ENCODE measurements around the gene GPR151. TPM values are rescaled to one million over a fixed set of nuclear protein-coding genes. Genes with fewer than 3 reads are reported as not detected.

The GPR151 gene
- total RNA-seq (2014; rRNA removed; shearing (Covaris generic)) (not detected in 2 replicates), polyA plus RNA-seq (2016; fragmentation: Nextera tagmentation; extraction: Ambion mirVana) (not detected in 2 replicates)

DNA sequence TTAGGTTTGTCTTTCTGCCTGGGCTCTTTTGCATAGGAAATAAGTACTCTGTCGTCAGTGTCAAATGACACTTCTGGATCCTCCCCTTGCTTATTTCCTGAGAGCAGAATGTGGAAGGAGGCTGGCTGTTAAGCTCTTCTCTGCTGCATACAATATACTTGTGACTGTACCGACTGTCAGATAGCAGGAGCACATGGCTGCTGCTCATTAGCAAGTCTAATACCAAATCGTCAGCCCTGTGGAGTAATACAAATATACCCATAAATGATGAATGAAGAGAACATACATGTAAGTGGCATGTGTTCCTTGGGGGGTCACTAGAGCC, at the start of gene GPR151:
GPR151 (minus strand) TSS at position 40 of the 325 bp plus-strand sequence. CDS start 77 bp downstream, outside the sequence.
- no peak for DNase-seq
- Histone ChIP-seq H3K9me3 (ENCODE audit: low read depth) (no peaks in the 10 kb centered on the region), H3K27ac (no peak within 1 kb of the TSS), H3K4me2 (ENCODE audit: unreplicated experiment) (no peak within 1 kb of the TSS), H4K20me1 (ENCODE audit: insufficient read depth) (no peaks in the 10 kb centered on the region), H3K4me3 (no peak within 1 kb of the TSS), H3K27me3 (replicated peaks; ENCODE audit: insufficient read depth) (no peaks in the 10 kb centered on the region), H3K79me2 (ENCODE audit: insufficient read depth) (no peaks in the 10 kb centered on the region), H3K4me1 (ENCODE audit: insufficient read depth) (no peaks in the 10 kb centered on the region), H3K36me3 (ENCODE audit: low read depth) (peaks cover 17% of the 10 kb centered on the region), H3F3A (ENCODE audit: insufficient read depth) (peaks cover 13% of the 10 kb centered on the region; the same call in 1 of the 2 replicates), H3K9ac (no peak within 1 kb of the TSS), H3K9me2 (ENCODE audit: insufficient read depth) (no peaks in the 10 kb centered on the region), H2AFZ (no peak within 1 kb of the TSS)
- no peak for TF ChIP-seq EZH2phosphoT487 (IDR thresholded peaks at IDR 0.05; ENCODE audit: insufficient read depth, low read depth)
- no peak for TF ChIP-seq EZH2 (IDR thresholded peaks at IDR 0.05; ENCODE audit: insufficient read depth, poor library complexity, severe bottlenecking)
- in situ Hi-C loops (cut with MboI), result no loop called here
- 0 to 3% methylated on average over 3 of the region's 3 CpGs for WGBS, 2 experiments (ENCODE audit: low coverage in 1 of 2, low lambda C conversion rate in 2 of 2, missing lambda C conversion rate in 2 of 2)

DNA sequence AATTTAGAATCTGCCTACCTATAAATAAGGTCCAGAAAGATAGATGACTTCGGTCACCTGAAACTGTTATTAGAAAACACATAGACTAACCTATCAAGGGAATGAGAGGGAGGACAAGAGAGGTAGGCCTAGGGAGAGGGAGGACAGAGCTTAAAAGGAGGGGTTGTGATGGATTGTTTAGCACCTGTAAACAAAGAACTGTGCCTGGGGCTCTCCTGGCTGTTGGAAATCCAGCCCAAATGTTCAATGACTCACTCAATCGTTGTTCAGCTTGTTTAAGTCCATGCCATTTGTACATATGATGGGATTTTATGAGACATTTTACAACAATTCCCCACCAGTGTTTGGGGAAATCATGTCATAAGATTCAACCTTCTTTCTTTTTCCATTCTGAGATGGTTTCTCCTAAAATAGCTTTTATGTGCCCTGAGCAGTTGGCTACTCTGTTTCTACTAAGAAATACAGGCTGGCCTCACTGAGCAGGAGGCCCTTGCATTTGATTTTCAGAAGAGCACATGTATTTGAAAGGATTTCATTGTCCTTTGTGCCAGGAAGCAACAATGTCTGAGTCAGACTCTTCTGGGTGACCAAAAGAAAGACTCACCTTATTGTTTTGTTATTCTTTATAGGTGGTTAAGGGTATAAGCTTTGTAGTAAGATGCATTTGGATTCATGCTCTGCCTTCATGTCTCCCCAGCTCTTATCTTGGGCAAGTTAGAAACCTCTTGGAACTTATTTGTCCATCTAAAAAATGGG, 48.2 kb upstream of the GPR151 start:
- no peak for DNase-seq
- H4K20me1 ChIP-seq (ENCODE audit: insufficient read depth), result no peaks in the 10 kb centered on the region
- in situ Hi-C loops (cut with MboI), result no loop called here
- no peak overlapping the region for H3K4me3 ChIP-seq
- no peak overlapping the region for H3K9ac ChIP-seq
- no peak overlapping the region for H3K4me2 ChIP-seq (ENCODE audit: unreplicated experiment)
- H3K27ac ChIP-seq, result no peak overlapping the region
- TF ChIP-seq EZH2phosphoT487 (IDR thresholded peaks at IDR 0.05; ENCODE audit: insufficient read depth, low read depth) (no peak), EZH2 (IDR thresholded peaks at IDR 0.05; ENCODE audit: insufficient read depth, poor library complexity, severe bottlenecking) (no peak)
- peaks cover 9% of the 10 kb centered on the region; the same call in 1 of the 2 replicates for H3F3A ChIP-seq (ENCODE audit: insufficient read depth)
- H3K9me3 ChIP-seq (ENCODE audit: low read depth), result no peaks in the 10 kb centered on the region
- no peak overlapping the region for H2AFZ ChIP-seq
- H3K9me2 ChIP-seq (ENCODE audit: insufficient read depth), result no peaks in the 10 kb centered on the region
- WGBS, 2 experiments (ENCODE audit: low coverage in 1 of 2, low lambda C conversion rate in 2 of 2, missing lambda C conversion rate in 2 of 2), result 44% methylated on average over 2 of the region's 2 CpGs
- no peaks in the 10 kb centered on the region for H3K27me3 ChIP-seq (replicated peaks; ENCODE audit: insufficient read depth)
- no peaks in the 10 kb centered on the region for H3K36me3 ChIP-seq (ENCODE audit: low read depth)
- H3K79me2 ChIP-seq (ENCODE audit: insufficient read depth), result no peaks in the 10 kb centered on the region
- H3K4me1 ChIP-seq (ENCODE audit: insufficient read depth), result peaks cover 12% of the 10 kb centered on the region

DNA sequence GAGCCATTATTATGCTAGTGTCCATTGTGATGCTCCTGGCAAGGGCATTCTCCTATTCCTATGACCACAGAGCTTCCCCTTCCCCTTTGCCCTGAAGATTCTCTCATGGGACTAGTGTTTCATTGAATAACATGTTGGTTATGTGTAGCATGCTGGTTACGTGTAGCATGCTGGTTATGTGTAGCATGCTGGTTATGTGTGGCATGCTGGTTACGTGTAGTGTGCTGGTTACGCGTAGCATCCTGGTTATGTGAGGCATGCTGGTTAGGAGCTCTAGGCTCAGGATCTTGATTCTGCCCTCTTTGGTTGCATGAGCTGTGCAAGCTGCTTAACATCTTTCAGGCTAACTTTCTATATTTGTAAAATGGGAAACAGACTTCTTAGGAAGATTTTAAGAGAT, 46.5 kb upstream of the GPR151 start:
- H3K4me2 ChIP-seq (ENCODE audit: unreplicated experiment), result no peak overlapping the region
- DNase-seq, result no peak
- 79 to 82% methylated on average over 4 of the region's 4 CpGs for WGBS, 2 experiments (ENCODE audit: low coverage in 1 of 2, low lambda C conversion rate in 2 of 2, missing lambda C conversion rate in 2 of 2)

DNA sequence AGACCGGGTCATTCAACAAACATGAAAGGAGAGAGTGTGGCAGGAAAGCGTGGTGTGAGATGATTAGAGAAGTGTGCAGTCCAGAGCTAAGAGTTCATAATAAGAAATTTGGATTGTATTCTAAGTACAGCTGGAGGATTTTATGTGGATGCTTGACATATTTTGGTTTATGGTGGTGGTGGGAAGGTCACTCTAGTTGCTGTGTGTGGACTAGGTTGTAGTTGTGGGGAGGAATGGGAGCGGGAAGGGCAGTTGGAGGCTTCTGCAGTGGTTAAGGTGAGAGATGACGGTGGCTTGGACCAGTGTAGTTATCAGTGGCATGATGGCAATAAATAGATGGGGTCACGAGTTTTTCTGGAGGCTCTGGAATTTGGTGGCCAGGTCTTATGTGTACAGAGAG, 45.7 kb upstream of the GPR151 start:
- no peak for DNase-seq
- H3K4me3 ChIP-seq, result no peak overlapping the region
- H3F3A ChIP-seq (ENCODE audit: insufficient read depth), result peaks cover 9% of the 10 kb centered on the region; the same call in 1 of the 2 replicates
- H3K79me2 ChIP-seq (ENCODE audit: insufficient read depth), result no peaks in the 10 kb centered on the region
- H4K20me1 ChIP-seq (ENCODE audit: insufficient read depth), result no peaks in the 10 kb centered on the region
- no peak overlapping the region for H3K9ac ChIP-seq
- no peaks in the 10 kb centered on the region for H3K36me3 ChIP-seq (ENCODE audit: low read depth)
- TF ChIP-seq EZH2phosphoT487 (IDR thresholded peaks at IDR 0.05; ENCODE audit: insufficient read depth, low read depth), result no peak
- no peak for TF ChIP-seq EZH2 (IDR thresholded peaks at IDR 0.05; ENCODE audit: insufficient read depth, poor library complexity, severe bottlenecking)
- H2AFZ ChIP-seq, result no peak overlapping the region
- 45% methylated on average over 5 of the region's 5 CpGs for WGBS, 2 experiments (ENCODE audit: low coverage in 1 of 2, low lambda C conversion rate in 2 of 2, missing lambda C conversion rate in 2 of 2)
- H3K9me3 ChIP-seq (ENCODE audit: low read depth), result no peaks in the 10 kb centered on the region
- no peak overlapping the region for H3K27ac ChIP-seq
- H3K4me1 ChIP-seq (ENCODE audit: insufficient read depth), result peaks cover 12% of the 10 kb centered on the region
- H3K9me2 ChIP-seq (ENCODE audit: insufficient read depth), result no peaks in the 10 kb centered on the region
- no peaks in the 10 kb centered on the region for H3K27me3 ChIP-seq (replicated peaks; ENCODE audit: insufficient read depth)
- in situ Hi-C loops (cut with MboI), result no loop called here
- H3K4me2 ChIP-seq (ENCODE audit: unreplicated experiment), result no peak overlapping the region

More for the DNA sequence above, 46.5 kb upstream of the GPR151 start:
- no peak for TF ChIP-seq EZH2 (IDR thresholded peaks at IDR 0.05; ENCODE audit: insufficient read depth, poor library complexity, severe bottlenecking)
- no peak for TF ChIP-seq EZH2phosphoT487 (IDR thresholded peaks at IDR 0.05; ENCODE audit: insufficient read depth, low read depth)
- in situ Hi-C loops (cut with MboI), result no loop called here
- no peaks in the 10 kb centered on the region for H4K20me1 ChIP-seq (ENCODE audit: insufficient read depth)
- no peak overlapping the region for H2AFZ ChIP-seq
- no peaks in the 10 kb centered on the region for H3K9me3 ChIP-seq (ENCODE audit: low read depth)
- no peaks in the 10 kb centered on the region for H3K9me2 ChIP-seq (ENCODE audit: insufficient read depth)
- no peak overlapping the region for H3K27ac ChIP-seq
- no peaks in the 10 kb centered on the region for H3K27me3 ChIP-seq (replicated peaks; ENCODE audit: insufficient read depth)
- H3F3A ChIP-seq (ENCODE audit: insufficient read depth), result peaks cover 9% of the 10 kb centered on the region; the same call in 1 of the 2 replicates
- no peak overlapping the region for H3K9ac ChIP-seq
- H3K4me1 ChIP-seq (ENCODE audit: insufficient read depth), result peaks cover 12% of the 10 kb centered on the region
- no peak overlapping the region for H3K4me3 ChIP-seq
- H3K36me3 ChIP-seq (ENCODE audit: low read depth), result no peaks in the 10 kb centered on the region
- H3K79me2 ChIP-seq (ENCODE audit: insufficient read depth), result no peaks in the 10 kb centered on the region

Data from GM23248 (cell line).